Calu3 (cell line): ENCODE data around the gene ALG5. TPM values are rescaled to one million over a fixed set of nuclear protein-coding genes. Genes with fewer than 3 reads are reported as not detected.
A peak's percentile ranks its signal among the peaks of the same experiment; 100 is the strongest.

Experiments used
- BruUV-seq: library from RNA; stranded (reverse); fragments of 400-500 nt; replicated peaks from 2 replicates; lab custom pipeline; 2021; lab: Mats Ljungman, UMichigan
- CTCF ChIA-PET: fragments of 300-600 bp; sonication (Branson Sonifier 250); formaldehyde crosslinking; loops from one replicate; lab custom pipeline; 2022; ENCODE audit warnings: antibody characterized with exemption; lab: Charles Lee
- DNase-seq: peaks from one replicate; pipeline ENCODE4 v3.0.0; 2022
- H3K27ac Mint-ChIP-seq: one replicate; pipeline ENCODE4 v1.8.0; 2022; ENCODE audit warnings: mixed read lengths; ENCODE audit not compliant: unreplicated experiment
- H3K27me3 Mint-ChIP-seq: one replicate; pipeline ENCODE4 v1.8.0; 2022; ENCODE audit warnings: mixed read lengths; ENCODE audit not compliant: unreplicated experiment
- H3K36me3 Mint-ChIP-seq: one replicate; pipeline ENCODE4 v1.8.0; 2022; ENCODE audit warnings: mild to moderate bottlenecking, moderate library complexity, mixed read lengths; ENCODE audit not compliant: insufficient read depth, unreplicated experiment
- H3K4me1 Mint-ChIP-seq: one replicate; pipeline ENCODE4 v1.8.0; 2022; ENCODE audit warnings: mild to moderate bottlenecking, low read depth, mixed read lengths; ENCODE audit not compliant: unreplicated experiment
- H3K4me3 Mint-ChIP-seq: one replicate; pipeline ENCODE4 v1.8.0; 2022; ENCODE audit warnings: mild to moderate bottlenecking, low read depth, moderate library complexity, mixed read lengths; ENCODE audit not compliant: unreplicated experiment
- H3K9me3 Mint-ChIP-seq: one replicate; pipeline ENCODE4 v1.8.0; 2022; ENCODE audit warnings: low read depth, mixed read lengths; ENCODE audit not compliant: unreplicated experiment
- CTCF ChIP-seq: fragments of 200-600 bp; IDR thresholded peaks from one replicate; pipeline ENCODE4 v1.8.0; 2022; ENCODE audit warnings: antibody characterized with exemption; ENCODE audit not compliant: unreplicated experiment
- intact Hi-C: fragments of 100-400 bp; cut with micrococcal nuclease; formaldehyde crosslinking; loops from one replicate; pipeline ENCODE4 v1.10.0; 2022; ENCODE audit not compliant: unreplicated experiment
- total RNA-seq: library from RNA; stranded (reverse); gene quantifications from 2 replicates; pipeline ENCODE4 v1.2.3, GENCODE V29; 2022

ALG5 gene
- total RNA-seq, 1 experiment from 2014 or later: 35.7 TPM

- CTCF ChIA-PET: no interaction called here
- H3K27me3 Mint-ChIP-seq: no peaks in the 10 kb centered on the region
- H3K36me3 Mint-ChIP-seq: no peaks in the 10 kb centered on the region
- H3K9me3 Mint-ChIP-seq: no peaks in the 10 kb centered on the region
- H3K4me1 Mint-ChIP-seq: no peaks in the 10 kb centered on the region
- H3K4me3 Mint-ChIP-seq: no peak overlapping the region
- no peak overlapping the region for H3K27ac Mint-ChIP-seq
- TF ChIP-seq CTCF: no peak
- intact Hi-C loops: no loop called here
- no TSS peak for BruUV-seq
- no peak for DNase-seq
Measured at GRCh38 chr13:36925603-36926002, 73.5 kb downstream of the ALG5 start.

DNA sequence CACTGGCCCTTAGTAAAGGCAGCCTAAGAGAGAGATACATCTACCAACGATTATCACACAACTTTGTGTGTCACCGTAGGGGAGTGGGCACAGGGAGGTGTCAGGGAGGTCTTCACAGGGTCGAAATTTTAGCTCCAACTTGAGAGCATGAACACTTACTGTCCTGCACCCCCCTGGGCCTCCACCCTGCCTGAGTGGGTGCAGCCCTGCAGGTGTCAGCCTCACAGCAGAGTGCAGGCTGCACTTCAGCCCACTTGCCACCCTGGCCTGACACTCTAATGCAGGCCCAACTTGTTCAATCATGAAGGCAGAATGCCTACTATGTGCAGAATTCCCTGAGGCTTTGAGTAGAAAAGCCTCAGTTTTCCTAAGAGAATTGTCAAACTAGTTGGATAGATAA is 75.1 kb downstream of the ALG5 start:
- CTCF ChIA-PET: no interaction called here
- no TSS peak for BruUV-seq
- peaks cover 10% of the 10 kb centered on the region for H3K36me3 Mint-ChIP-seq
- no peaks in the 10 kb centered on the region for H3K27me3 Mint-ChIP-seq
- DNase-seq: no peak
- no peak for TF ChIP-seq CTCF
- H3K4me3 Mint-ChIP-seq: no peak overlapping the region
- intact Hi-C loops: no loop called here
- H3K4me1 Mint-ChIP-seq: no peaks in the 10 kb centered on the region
- no peak overlapping the region for H3K27ac Mint-ChIP-seq
- H3K9me3 Mint-ChIP-seq: no peaks in the 10 kb centered on the region

DNA sequence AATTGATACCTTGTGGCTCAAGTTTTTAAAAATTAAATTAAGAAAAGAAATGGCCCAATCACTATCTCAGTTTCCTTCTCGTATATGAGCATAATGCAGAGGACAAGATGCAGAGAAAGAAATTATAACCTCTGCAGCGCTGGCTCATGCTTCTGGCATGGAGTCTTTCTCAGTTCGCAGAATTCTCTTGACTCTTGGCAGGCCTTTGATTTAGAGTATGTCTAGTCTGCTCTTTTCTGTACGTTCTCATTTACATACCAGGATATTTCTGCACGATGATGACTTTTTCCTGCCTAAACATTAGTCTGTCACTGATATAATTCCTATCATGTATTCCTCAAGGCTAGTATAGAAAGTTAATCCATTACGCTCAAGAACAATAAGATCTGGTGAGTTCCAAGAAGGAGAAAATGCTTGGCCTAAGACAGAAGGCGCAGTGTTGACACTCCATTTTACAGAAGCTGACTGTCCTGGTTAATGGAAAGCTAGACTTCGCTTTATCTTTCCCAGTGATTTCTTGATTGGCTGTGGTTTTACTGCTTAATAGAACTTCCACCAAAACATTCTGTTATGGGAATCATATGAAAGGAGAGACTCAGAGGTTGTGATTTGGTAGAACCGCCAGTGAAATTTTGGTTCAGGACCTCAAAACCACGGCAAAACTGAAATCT is 77.4 kb downstream of the ALG5 start:
- Mint-ChIP-seq H3K4me3 (no peak overlapping the region), H3K27ac (no peak overlapping the region), H3K36me3 (peaks cover 11% of the 10 kb centered on the region), H3K4me1 (no peaks in the 10 kb centered on the region), H3K9me3 (no peaks in the 10 kb centered on the region), H3K27me3 (no peaks in the 10 kb centered on the region)
- CTCF ChIA-PET: no interaction called here
- no peak for TF ChIP-seq CTCF
- intact Hi-C loops: no loop called here
- no TSS peak for BruUV-seq
- no peak for DNase-seq

GRCh38 chr13:36920616-36921185 is 78.4 kb downstream of the ALG5 start:
- Mint-ChIP-seq H3K4me3 (peak overlapping the region; percentile 49), H3K27ac (no peak overlapping the region), H3K27me3 (no peaks in the 10 kb centered on the region), H3K36me3 (peaks cover 11% of the 10 kb centered on the region), H3K4me1 (no peaks in the 10 kb centered on the region), H3K9me3 (no peaks in the 10 kb centered on the region)
- TF ChIP-seq CTCF: no peak
- intact Hi-C loops: no loop called here
- CTCF ChIA-PET: no interaction called here
- DNase-seq: no peak
- BruUV-seq: no TSS peak
